H1 (cell line): ENCODE results near the gene SPATA25. TPM values are rescaled to one million over a fixed set of nuclear protein-coding genes. Genes with fewer than 3 reads are reported as not detected.

Experiments used
- ATF3 ChIP-seq: IDR thresholded peaks from 2 replicates; pipeline ENCODE4 v1.6.1; 2011; ENCODE audit warnings: low read depth, mild to moderate bottlenecking, low read length; ENCODE audit not compliant: insufficient read depth
- BACH1 ChIP-seq: IDR thresholded peaks from 2 replicates; pipeline ENCODE4 v1.6.1; 2012; ENCODE audit warnings: low read length, improper control_type of control experiment
- BRCA1 ChIP-seq: IDR thresholded peaks from 2 replicates; pipeline ENCODE4 v1.6.1; 2012; ENCODE audit warnings: low read depth, low read length, improper control_type of control experiment
- CBX5 ChIP-seq: fragments of 300-800, 300-1000 bp; sonication (generic); IDR thresholded peaks from 2 replicates; pipeline ENCODE4 v1.7.1; 2016; ENCODE audit warnings: antibody characterized with exemption, low read length, low read depth
- CHD1 ChIP-seq: IDR thresholded peaks from 2 replicates; pipeline ENCODE4 v1.6.1; 2012; ENCODE audit warnings: low read depth, low read length, improper control_type of control experiment
- CREB1 ChIP-seq: IDR thresholded peaks from 2 replicates; pipeline ENCODE4 v1.6.1; 2012; ENCODE audit warnings: inconsistent platforms
- CTBP2 ChIP-seq: IDR thresholded peaks from 2 replicates; pipeline ENCODE4 v1.7.0; 2011; ENCODE audit warnings: borderline replicate concordance, mild to moderate bottlenecking, moderate library complexity, mixed read lengths, low read length; ENCODE audit not compliant: insufficient read depth, insufficient read length
- EZH2 ChIP-seq: fragments of 200-600 bp; sonication (generic); IDR thresholded peaks from 2 replicates; pipeline ENCODE4 v1.7.1; 2012; ENCODE audit warnings: low read depth, mild to moderate bottlenecking, moderate library complexity, low read length, inconsistent platforms; ENCODE audit not compliant: severe bottlenecking
- GABPA ChIP-seq: IDR thresholded peaks from 2 replicates; pipeline ENCODE4 v1.6.1; 2011; ENCODE audit warnings: mild to moderate bottlenecking, low read length, moderate library complexity, borderline replicate concordance; ENCODE audit not compliant: insufficient read depth
- GTF2F1 ChIP-seq: IDR thresholded peaks from 2 replicates; pipeline ENCODE4 v1.6.1; 2012; ENCODE audit warnings: low read depth, low read length, improper control_type of control experiment, borderline replicate concordance
- HDAC2 ChIP-seq, 2 experiments: fragments of 300-600 bp in 1 of 2; sonication (generic) in 1 of 2; IDR thresholded peaks; 2 replicates each; pipeline ENCODE4 v1.6.1; 2011 to 2012; ENCODE audit warnings: low read depth in 2 of 2, low read length in 2 of 2, mild to moderate bottlenecking in 2 of 2, moderate library complexity in 2 of 2, borderline replicate concordance in 1 of 2, inconsistent platforms in 1 of 2
- HDAC6 ChIP-seq: IDR thresholded peaks from one replicate; pipeline ENCODE4 v1.7.1; 2012; ENCODE audit warnings: low read depth, mild to moderate bottlenecking, inconsistent platforms, low read length, moderate library complexity
- MAFK ChIP-seq: IDR thresholded peaks from 2 replicates; pipeline ENCODE4 v1.6.1; 2012; ENCODE audit warnings: low read depth, mild to moderate bottlenecking, improper control_type of control experiment, low read length
- MAX ChIP-seq: IDR thresholded peaks from 2 replicates; pipeline ENCODE4 v1.6.1; 2012; ENCODE audit warnings: inconsistent platforms
- SIN3A ChIP-seq, 2 experiments: IDR thresholded peaks in 1 of 2; conservative IDR thresholded peaks in 1 of 2; 2 replicates each; pipeline ENCODE4 v1.6.1; 2011 to 2012; ENCODE audit warnings: low read length in 2 of 2, improper control_type of control experiment in 1 of 2, low read depth in 1 of 2, mild to moderate bottlenecking in 1 of 2
- SP2 ChIP-seq: IDR thresholded peaks from 2 replicates; pipeline ENCODE4 v1.6.1; 2012; ENCODE audit warnings: mild to moderate bottlenecking, low read length, inconsistent platforms
- SRF ChIP-seq: IDR thresholded peaks from 2 replicates; pipeline ENCODE4 v1.6.1; 2011; ENCODE audit warnings: mild to moderate bottlenecking, low read depth, low read length, moderate library complexity
- TAF1 ChIP-seq: IDR thresholded peaks from 2 replicates; pipeline ENCODE4 v1.6.1; 2011; ENCODE audit warnings: mild to moderate bottlenecking, low read depth, low read length
- TAF7 ChIP-seq: optimal IDR thresholded peaks from 2 replicates; pipeline ENCODE3; 2011; ENCODE audit warnings: low read depth, mild to moderate bottlenecking, inconsistent platforms, low read length, moderate library complexity, borderline replicate concordance
- TBP ChIP-seq: IDR thresholded peaks from 2 replicates; pipeline ENCODE4 v1.6.1; 2011; ENCODE audit warnings: low read depth, low read length, improper control_type of control experiment
- ZNF274 ChIP-seq: IDR thresholded peaks from 2 replicates; pipeline ENCODE4 v1.7.0; 2012; ENCODE audit warnings: low read length, borderline replicate concordance; ENCODE audit errors: extremely low read depth
- polyA plus RNA-seq, 7 experiments: library from polyadenylated mRNA; depleted of rRNA in 3 of 7; stranded (reverse) in 5 of 7; unstranded in 2 of 7; fragments of >200 nt in 5 of 7; fragments of 200-250 nt in 2 of 7; gene quantifications; 1 replicate in 5 of 7; 2 replicates in 1 of 7; 4 replicates in 1 of 7; pipeline versions ENCODE4 v1.2.1 to v1.2.3, GENCODE V29; 2011 to 2013; ENCODE audit warnings: missing spikeins in 2 of 7, mixed read lengths in 2 of 7
- total RNA-seq: library from RNA; stranded (reverse); fragmentation: NEBNext Ultra II Directional; extraction: Animal tissue kit (Norgen Biotek cat#: 25700); gene quantifications from 2 replicates; pipeline ENCODE4 v1.2.1, GENCODE V29; 2021

Gene SPATA25
- total and polyA plus RNA-seq, 2 of the 8 experiments (the other 6 are each of a cell fraction or from before 2014, with no cell fraction given), result 2.0 to 3.0 TPM

- no peak for TF ChIP-seq MAX
- TF ChIP-seq SP2, result peak; percentile 95
- no peak for TF ChIP-seq MAFK
- TF ChIP-seq CBX5, result no peak
- TF ChIP-seq HDAC2 (IDR thresholded peaks at IDR 0.05; ENCODE audit: borderline replicate concordance in 1 of 2, low read depth in 2 of 2, low read length in 2 of 2), result peak in 1 of 2 experiments; percentile 69; a peak in 1 of 4 replicates
- TF ChIP-seq HDAC6, result no peak
- TF ChIP-seq SIN3A (conservative IDR thresholded peaks at IDR 0.05 in 1 of 2, IDR thresholded peaks at IDR 0.05 in 1 of 2; ENCODE audit: low read depth in 1 of 2, low read length in 2 of 2), result peak; percentile 83; a peak in 2 of 4 replicates
- no peak for TF ChIP-seq TAF7
- TF ChIP-seq GABPA, result no peak
- TF ChIP-seq CHD1, result no peak
- TF ChIP-seq BRCA1, result no peak
- no peak for TF ChIP-seq ATF3
- TF ChIP-seq EZH2, result no peak
- TF ChIP-seq CREB1, result peak; percentile 83
- TF ChIP-seq TBP, result peak; percentile 80
- TF ChIP-seq GTF2F1, result no peak
- no peak for TF ChIP-seq CTBP2
- TF ChIP-seq TAF1, result peak; percentile 93
- TF ChIP-seq ZNF274, result no peak
- no peak for TF ChIP-seq BACH1
- no peak for TF ChIP-seq SRF
Observed at GRCh38 chr20:45880988-45881788, 6.2 kb downstream of the SPATA25 start, which contains the start of gene ZSWIM1 (continued).
